ENCODE measurements around the gene JMJD1C. TPM values are rescaled to one million over a fixed set of nuclear protein-coding genes. Genes with fewer than 3 reads are reported as not detected.

JMJD1C gene
- total RNA-seq, 2 experiments from 2014 or later = 99.2 to 118 TPM

DNA sequence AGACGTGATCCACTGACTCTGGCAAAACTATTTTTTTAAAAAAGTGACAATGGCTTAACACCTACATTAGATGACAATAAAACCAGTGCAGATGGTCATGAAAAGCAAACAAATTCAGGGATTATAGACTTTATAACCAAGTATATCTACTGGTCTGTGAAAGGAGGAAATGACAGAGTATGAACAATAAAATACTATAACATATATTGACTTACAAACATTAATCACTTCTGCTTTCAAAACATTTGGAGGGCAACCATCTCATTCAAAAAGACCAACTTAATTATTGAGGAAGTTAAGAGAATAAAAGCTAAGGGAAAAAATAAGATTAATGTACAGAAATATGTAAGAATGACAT, 34.8 kb downstream of the JMJD1C start:
- ChIA-PET POLR2A (interaction anchor here (0.7 to 1.5 kb wide), 2 partner anchors 9 to 32 kb away, joined by 3 to 4 read pairs; no protein-coding TSS in a partner anchor), CTCF (ENCODE audit: unreplicated experiment) (no interaction called here)
- Histone ChIP-seq H3K4me1 (ENCODE audit: insufficient read depth, low read length, poor library complexity, severe bottlenecking) (peaks cover 7% of the 10 kb centered on the region), H3K9me2 (ENCODE audit: insufficient read depth, low read length) (no peaks in the 10 kb centered on the region), H3K9me3 (ENCODE audit: low read length) (no peaks in the 10 kb centered on the region), H3K4me2 (ENCODE audit: low read length) (no peak overlapping the region), H3K79me2 (ENCODE audit: insufficient read depth, low read depth, low read length) (peaks cover 4% of the 10 kb centered on the region; the same call in 1 of the 2 replicates), H2AFZ (ENCODE audit: low read length) (no peak overlapping the region), H4K20me1 (ENCODE audit: insufficient read depth, low read length) (no peaks in the 10 kb centered on the region), H3K36me3 (ENCODE audit: insufficient read depth, low read length) (no peaks in the 10 kb centered on the region), H3K4me3 (ENCODE audit: low read depth, low read length, poor library complexity, severe bottlenecking) (no peak overlapping the region), H3K27ac (ENCODE audit: low read depth, low read length, poor library complexity, severe bottlenecking) (no peak overlapping the region)
- intact Hi-C loops (cut with micrococcal nuclease; ENCODE audit: unreplicated experiment) = no loop called here
- TF ChIP-seq, protein P1, sequence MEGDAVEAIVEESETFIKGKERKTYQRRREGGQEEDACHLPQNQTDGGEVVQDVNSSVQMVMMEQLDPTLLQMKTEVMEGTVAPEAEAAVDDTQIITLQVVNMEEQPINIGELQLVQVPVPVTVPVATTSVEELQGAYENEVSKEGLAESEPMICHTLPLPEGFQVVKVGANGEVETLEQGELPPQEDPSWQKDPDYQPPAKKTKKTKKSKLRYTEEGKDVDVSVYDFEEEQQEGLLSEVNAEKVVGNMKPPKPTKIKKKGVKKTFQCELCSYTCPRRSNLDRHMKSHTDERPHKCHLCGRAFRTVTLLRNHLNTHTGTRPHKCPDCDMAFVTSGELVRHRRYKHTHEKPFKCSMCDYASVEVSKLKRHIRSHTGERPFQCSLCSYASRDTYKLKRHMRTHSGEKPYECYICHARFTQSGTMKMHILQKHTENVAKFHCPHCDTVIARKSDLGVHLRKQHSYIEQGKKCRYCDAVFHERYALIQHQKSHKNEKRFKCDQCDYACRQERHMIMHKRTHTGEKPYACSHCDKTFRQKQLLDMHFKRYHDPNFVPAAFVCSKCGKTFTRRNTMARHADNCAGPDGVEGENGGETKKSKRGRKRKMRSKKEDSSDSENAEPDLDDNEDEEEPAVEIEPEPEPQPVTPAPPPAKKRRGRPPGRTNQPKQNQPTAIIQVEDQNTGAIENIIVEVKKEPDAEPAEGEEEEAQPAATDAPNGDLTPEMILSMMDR (conservative IDR thresholded peaks at IDR 0.05; ENCODE audit: low read length) = no peak
- TF ChIP-seq EZH2phosphoT487 (IDR thresholded peaks at IDR 0.05; ENCODE audit: borderline replicate concordance, low read depth, low read length) = no peak
- no peak for DNase-seq (ENCODE audit: low spot score)
- BruUV-seq (replicated peaks) = no TSS peak

DNA sequence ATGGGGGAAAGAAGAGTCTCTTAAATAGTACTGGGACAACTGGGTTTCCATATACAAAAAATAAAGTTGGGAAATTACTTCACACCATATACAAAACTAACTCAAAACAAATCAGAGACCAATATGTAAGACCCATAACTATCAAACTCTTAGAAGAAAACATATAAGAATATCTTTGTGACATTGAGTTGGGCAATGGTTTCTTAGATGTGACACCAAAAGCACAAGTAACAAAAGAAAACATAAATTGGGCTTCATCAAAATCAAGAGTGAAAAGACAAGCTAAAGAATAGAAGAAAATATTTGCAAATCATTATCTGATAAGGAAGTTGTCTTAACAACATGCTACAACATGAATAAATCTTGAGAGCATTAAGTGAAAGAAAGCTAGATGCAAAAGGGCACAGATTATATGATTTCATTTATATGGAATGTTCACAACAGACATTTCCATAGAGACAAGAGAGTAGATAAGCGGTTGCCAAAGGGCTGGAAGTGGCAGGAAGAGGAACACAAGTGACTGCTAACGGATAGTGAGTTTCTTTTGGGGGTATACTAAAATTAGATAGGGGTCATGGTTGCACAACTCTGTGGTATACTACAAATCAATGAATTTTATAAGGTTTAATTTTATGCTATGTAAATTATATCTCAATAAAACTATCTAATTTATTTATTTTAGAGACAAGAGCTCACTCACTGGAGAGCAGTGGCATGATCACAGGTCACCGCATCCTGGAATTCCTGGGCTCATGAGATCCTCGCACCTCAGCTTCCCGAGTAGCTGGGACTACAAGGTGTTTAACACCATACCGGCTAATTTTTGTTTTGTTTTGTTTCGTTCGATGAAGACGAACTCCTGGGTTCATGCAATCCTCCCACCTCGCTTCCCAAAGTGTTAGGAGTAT, 35.4 kb downstream of the JMJD1C start:
- CTCF ChIA-PET (ENCODE audit: unreplicated experiment) = no interaction called here
- DNase-seq (ENCODE audit: low spot score) = no peak
- H2AFZ ChIP-seq (ENCODE audit: low read length) = no peak overlapping the region
- no peaks in the 10 kb centered on the region for H3K9me2 ChIP-seq (ENCODE audit: insufficient read depth, low read length)
- no peak overlapping the region for H3K4me2 ChIP-seq (ENCODE audit: low read length)
- H3K4me3 ChIP-seq (ENCODE audit: low read depth, low read length, poor library complexity, severe bottlenecking) = no peak overlapping the region
- no peak for TF ChIP-seq EZH2phosphoT487 (IDR thresholded peaks at IDR 0.05; ENCODE audit: borderline replicate concordance, low read depth, low read length)
- TF ChIP-seq, protein P1 (conservative IDR thresholded peaks at IDR 0.05; ENCODE audit: low read length) = no peak
- H3K27ac ChIP-seq (ENCODE audit: low read depth, low read length, poor library complexity, severe bottlenecking) = no peak overlapping the region
- POLR2A ChIA-PET = interaction anchor here (0.6 kb wide), 1 partner anchor 23 kb away, joined by 4 read pairs; no protein-coding TSS in a partner anchor
- H3K79me2 ChIP-seq (ENCODE audit: insufficient read depth, low read depth, low read length) = peaks cover 4% of the 10 kb centered on the region; the same call in 1 of the 2 replicates
- no peaks in the 10 kb centered on the region for H4K20me1 ChIP-seq (ENCODE audit: insufficient read depth, low read length)
- intact Hi-C loops (cut with micrococcal nuclease; ENCODE audit: unreplicated experiment) = no loop called here
- peaks cover 7% of the 10 kb centered on the region for H3K4me1 ChIP-seq (ENCODE audit: insufficient read depth, low read length, poor library complexity, severe bottlenecking)
- BruUV-seq (replicated peaks) = no TSS peak
- no peaks in the 10 kb centered on the region for H3K36me3 ChIP-seq (ENCODE audit: insufficient read depth, low read length)
- H3K9me3 ChIP-seq (ENCODE audit: low read length) = no peaks in the 10 kb centered on the region

DNA sequence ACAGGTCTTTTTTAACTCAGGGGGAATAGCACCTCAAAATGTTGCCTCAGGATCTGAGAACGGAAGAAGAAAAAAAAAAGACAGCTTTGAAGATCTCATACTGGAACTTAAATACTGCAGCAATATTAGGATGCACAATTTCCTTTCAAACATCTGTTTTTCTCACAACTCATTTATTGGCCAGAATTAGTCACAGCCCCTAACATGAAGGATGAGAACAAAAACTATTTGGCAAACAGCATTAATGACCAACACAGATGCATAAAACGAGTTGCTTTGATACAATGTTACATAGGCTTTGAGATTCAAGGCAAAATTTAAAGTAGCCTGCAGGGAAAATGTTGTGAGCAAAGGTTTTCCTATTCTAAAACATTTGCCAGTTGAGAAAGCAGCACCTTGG, 36.5 kb downstream of the JMJD1C start:
- Histone ChIP-seq H2AFZ (ENCODE audit: low read length) (no peak overlapping the region), H3K27ac (ENCODE audit: low read depth, low read length, poor library complexity, severe bottlenecking) (no peak overlapping the region), H3K9me3 (ENCODE audit: low read length) (no peaks in the 10 kb centered on the region), H3K79me2 (ENCODE audit: insufficient read depth, low read depth, low read length) (peaks cover 7% of the 10 kb centered on the region), H3K4me2 (ENCODE audit: low read length) (no peak overlapping the region), H3K4me3 (ENCODE audit: low read depth, low read length, poor library complexity, severe bottlenecking) (no peak overlapping the region), H3K9me2 (ENCODE audit: insufficient read depth, low read length) (no peaks in the 10 kb centered on the region), H4K20me1 (ENCODE audit: insufficient read depth, low read length) (no peaks in the 10 kb centered on the region), H3K36me3 (ENCODE audit: insufficient read depth, low read length) (no peaks in the 10 kb centered on the region), H3K4me1 (ENCODE audit: insufficient read depth, low read length, poor library complexity, severe bottlenecking) (peaks cover 7% of the 10 kb centered on the region)
- ChIA-PET CTCF (ENCODE audit: unreplicated experiment) (no interaction called here), POLR2A (interaction anchor here (0.6 kb wide), 1 partner anchor 172 kb away, joined by 4 read pairs; no protein-coding TSS in a partner anchor)
- intact Hi-C loops (cut with micrococcal nuclease; ENCODE audit: unreplicated experiment) = no loop called here
- no TSS peak for BruUV-seq (replicated peaks)
- TF ChIP-seq, protein P1 (conservative IDR thresholded peaks at IDR 0.05; ENCODE audit: low read length) = no peak
- no peak for TF ChIP-seq EZH2phosphoT487 (IDR thresholded peaks at IDR 0.05; ENCODE audit: borderline replicate concordance, low read depth, low read length)
- DNase-seq (ENCODE audit: low spot score) = no peak
